Ectodermal cell (in vitro differentiated cells): ENCODE results near the gene TRPM7.
"Not testable (repeated sequence)": the region's sequence is repeated elsewhere in the genome, so short reads cannot be mapped to it uniquely, and the experiment has no call there.

Source experiments
- H3K27ac ChIP-seq: 2 replicates; pipeline ENCODE4 v1.7.0; 2013; ENCODE audit warnings: mild to moderate bottlenecking, low read depth, low read length; ENCODE audit not compliant: insufficient read depth, poor library complexity, severe bottlenecking
- H3K27me3 ChIP-seq: 2 replicates; pipeline ENCODE4 v1.7.0; 2013; ENCODE audit warnings: mild to moderate bottlenecking, low read length; ENCODE audit not compliant: insufficient read depth, control insufficient read depth, poor library complexity, severe bottlenecking
- H3K36me3 ChIP-seq: one replicate; pipeline ENCODE4 v1.7.0; 2013; ENCODE audit warnings: low read length; ENCODE audit not compliant: control insufficient read depth, insufficient read depth
- H3K4me1 ChIP-seq: one replicate; pipeline ENCODE4 v1.7.0; 2013; ENCODE audit warnings: low read length; ENCODE audit not compliant: control insufficient read depth, insufficient read depth
- H3K4me3 ChIP-seq: 2 replicates; pipeline ENCODE4 v1.7.0; 2013; ENCODE audit warnings: low read depth, low read length, control low read depth; ENCODE audit not compliant: insufficient read depth
- H3K9me3 ChIP-seq: 2 replicates; pipeline ENCODE4 v1.7.0; 2013; ENCODE audit warnings: mild to moderate bottlenecking, low read length, moderate library complexity; ENCODE audit not compliant: control insufficient read depth
- WGBS, 2 experiments: methylation state at CpG; one replicate each; pipeline ENCODE4 v1.1.7; 2013; ENCODE audit warnings: missing lambda C conversion rate in 2 of 2; 5-methylcytosine and 5-hydroxymethylcytosine counted together

The TRPM7 gene

GRCh38 chr15:50655555-50655954 lies 31.0 kb downstream of the TRPM7 start:
- Histone ChIP-seq H3K9me3 (no peaks in the 10 kb centered on the region), H3K4me3 (no peak overlapping the region), H3K27me3 (no peaks in the 10 kb centered on the region), H3K36me3 (peaks cover 16% of the 10 kb centered on the region), H3K27ac (no peak overlapping the region), H3K4me1 (no peaks in the 10 kb centered on the region)
- WGBS, 2 experiments = 94 to 98% methylated on average over 4 of the region's 4 CpGs

DNA sequence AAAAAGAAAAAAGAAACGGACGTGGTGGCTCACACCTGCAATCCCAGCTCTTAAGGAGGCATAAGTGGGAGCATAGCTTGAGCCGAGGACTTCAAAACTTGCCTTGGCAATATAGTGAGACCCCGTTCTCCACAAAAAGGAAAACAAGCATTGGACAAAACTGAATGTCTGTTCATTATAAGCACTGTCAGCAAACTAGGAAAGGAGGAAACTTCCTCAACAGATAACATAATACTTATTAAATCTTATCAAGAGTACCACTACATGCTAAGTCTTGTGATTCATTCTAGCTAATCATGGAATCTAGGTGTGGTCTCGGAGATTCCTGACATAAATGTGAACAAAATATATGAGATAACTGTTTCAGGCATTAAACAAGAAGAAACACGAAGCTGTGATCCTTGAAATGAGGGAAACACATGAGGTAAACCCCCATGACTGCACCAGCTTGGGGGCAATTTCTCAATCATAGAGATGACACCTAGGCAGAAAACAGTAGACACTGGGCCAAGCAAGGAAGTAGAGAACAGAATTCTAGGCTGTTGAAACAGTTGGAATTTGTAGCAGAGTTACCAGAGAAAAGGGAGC lies 33.3 kb downstream of the TRPM7 start:
- no peaks in the 10 kb centered on the region for H3K27me3 ChIP-seq
- H3K9me3 ChIP-seq = no peaks in the 10 kb centered on the region
- peaks cover 9% of the 10 kb centered on the region for H3K36me3 ChIP-seq
- 91 to 93% methylated on average over 6 of the region's 6 CpGs for WGBS, 2 experiments
- H3K4me1 ChIP-seq = no peaks in the 10 kb centered on the region
- H3K27ac ChIP-seq = no peak overlapping the region
- no peak overlapping the region for H3K4me3 ChIP-seq

DNA sequence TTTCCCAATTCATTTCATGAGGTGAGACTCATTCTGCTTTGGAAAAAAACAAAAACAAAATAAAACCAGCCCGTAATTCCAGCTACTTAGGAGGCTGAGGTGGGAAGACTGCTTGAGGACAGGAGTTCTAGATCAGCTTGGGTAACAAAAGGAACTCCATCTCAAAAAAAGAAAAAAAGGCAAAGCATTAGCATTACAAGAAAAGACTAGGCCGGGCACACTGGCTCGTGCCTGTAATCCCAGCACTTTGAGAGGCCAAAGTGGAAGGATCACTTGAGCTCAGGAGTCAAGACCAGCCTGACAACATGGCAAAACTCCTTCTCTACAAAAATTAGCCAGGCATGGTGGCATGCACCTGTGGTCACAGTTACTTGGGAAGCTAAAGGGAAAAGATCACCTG lies 33.9 kb downstream of the TRPM7 start:
- no peaks in the 10 kb centered on the region for H3K9me3 ChIP-seq
- H3K4me1 ChIP-seq = no peaks in the 10 kb centered on the region
- H3K4me3 ChIP-seq = no peak overlapping the region
- H3K27ac ChIP-seq = no peak overlapping the region
- 67 to 78% methylated on average over 3 of the region's 3 CpGs for WGBS, 2 experiments
- H3K36me3 ChIP-seq = peaks cover 9% of the 10 kb centered on the region
- H3K27me3 ChIP-seq = no peaks in the 10 kb centered on the region

DNA sequence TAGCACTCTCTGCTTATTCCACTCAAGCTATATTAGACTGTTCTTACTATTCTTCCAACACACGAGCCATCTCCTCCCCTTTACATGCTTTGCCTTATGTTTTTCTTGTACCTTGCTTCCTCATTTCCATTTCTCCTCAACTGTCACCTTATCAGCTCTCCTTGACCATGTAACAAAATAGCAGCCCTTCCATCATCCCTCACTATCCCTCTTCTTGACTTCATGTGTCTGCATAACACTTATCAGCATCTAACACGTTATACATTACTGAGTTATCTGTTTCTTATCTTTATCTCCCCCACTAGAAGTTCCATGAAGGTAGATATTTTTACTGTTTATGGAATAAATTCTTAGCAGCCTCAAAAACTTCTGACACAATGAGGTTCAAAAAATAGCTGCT lies 45.3 kb downstream of the TRPM7 start:
- Histone ChIP-seq H3K27me3 (no peaks in the 10 kb centered on the region), H3K4me1 (no peaks in the 10 kb centered on the region), H3K27ac (no peak overlapping the region), H3K4me3 (no peak overlapping the region), H3K36me3 (peaks cover 26% of the 10 kb centered on the region), H3K9me3 (no peaks in the 10 kb centered on the region)
- WGBS, 2 experiments = 95 to 97% methylated on average over 2 of the region's 2 CpGs

DNA sequence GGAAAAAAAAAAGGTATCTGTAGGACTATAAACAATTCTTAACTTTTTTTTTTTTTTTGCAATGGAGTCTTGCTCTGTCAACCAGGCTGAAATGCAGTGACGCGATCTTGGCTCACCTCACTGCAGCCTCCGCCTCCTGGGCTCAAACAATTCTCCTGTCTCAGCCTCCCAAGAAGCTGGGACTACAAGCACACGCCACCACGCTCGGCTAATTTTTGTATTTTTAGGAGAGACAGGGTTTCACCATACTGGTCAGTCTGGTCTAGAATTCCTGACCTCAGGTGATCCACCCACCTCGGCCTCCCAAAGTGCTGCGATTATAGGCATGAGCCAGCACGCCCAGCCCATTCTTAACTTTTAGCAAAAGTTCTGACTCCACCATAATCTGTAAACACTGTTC lies 50.5 kb downstream of the TRPM7 start:
- no peak overlapping the region for H3K4me3 ChIP-seq
- WGBS, 2 experiments = 92 to 94% methylated on average over 9 of the region's 9 CpGs

GRCh38 chr15:50633653-50634052 lies 52.9 kb downstream of the TRPM7 start:
- WGBS, 2 experiments = 83 to 94% methylated on average over 1 to 3 of the region's 3 CpGs
- Histone ChIP-seq H3K27ac (no peak overlapping the region), H3K4me3 (no peak overlapping the region), H3K4me1 (no peaks in the 10 kb centered on the region), H3K27me3 (no peaks in the 10 kb centered on the region), H3K9me3 (no peaks in the 10 kb centered on the region), H3K36me3 (peaks cover 28% of the 10 kb centered on the region)

More for the DNA sequence above, 50.5 kb downstream of the TRPM7 start:
- Histone ChIP-seq H3K36me3 (peaks cover 33% of the 10 kb centered on the region), H3K9me3 (no peaks in the 10 kb centered on the region), H3K27me3 (no peaks in the 10 kb centered on the region), H3K4me1 (no peaks in the 10 kb centered on the region), H3K27ac (no peak overlapping the region)

- Histone ChIP-seq H3K27ac (no peak overlapping the region), H3K27me3 (no peaks in the 10 kb centered on the region), H3K9me3 (no peaks in the 10 kb centered on the region), H3K36me3 (peaks cover 12% of the 10 kb centered on the region), H3K4me1 (no peaks in the 10 kb centered on the region), H3K4me3 (no peak overlapping the region)
- 94 to 95% methylated on average over 5 of the region's 5 CpGs for WGBS, 2 experiments
Measured at GRCh38 chr15:50628421-50628820, 58.2 kb downstream of the TRPM7 start.

DNA sequence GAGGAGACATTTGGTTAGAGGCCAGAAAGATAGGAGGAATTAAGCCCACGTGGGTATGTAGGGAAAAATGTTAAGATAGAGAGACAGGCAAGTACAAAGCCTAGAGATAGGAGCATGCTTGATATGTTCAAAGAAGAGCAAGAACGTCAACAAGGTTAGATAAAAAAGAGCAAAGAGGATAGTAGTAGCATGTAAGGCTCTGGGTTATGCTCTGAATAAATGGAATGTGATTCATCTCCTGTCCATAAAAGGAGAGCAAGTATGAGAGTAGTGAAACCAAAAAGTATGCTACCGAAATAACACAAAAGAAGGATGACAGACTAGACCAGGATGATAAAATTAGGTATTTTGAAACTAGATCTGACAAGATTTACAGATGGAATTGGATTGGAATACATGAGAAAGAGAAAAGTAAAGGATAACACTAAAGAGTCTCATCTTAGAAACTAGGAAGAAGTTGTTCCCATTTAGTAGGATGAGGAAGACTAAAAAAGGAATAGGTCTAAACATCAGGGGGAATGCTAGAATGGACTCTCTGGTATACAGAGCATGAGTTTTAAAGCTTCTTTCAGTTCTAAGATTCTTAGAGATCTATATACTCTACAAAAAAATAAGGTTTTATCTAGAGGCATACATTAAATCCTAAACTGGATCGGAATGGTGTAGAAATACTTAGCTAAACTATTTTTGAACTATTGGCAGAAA lies 59.1 kb downstream of the TRPM7 start:
- no peaks in the 10 kb centered on the region for H3K27me3 ChIP-seq
- no peak overlapping the region for H3K27ac ChIP-seq
- no peaks in the 10 kb centered on the region for H3K9me3 ChIP-seq
- no peaks in the 10 kb centered on the region for H3K4me1 ChIP-seq
- peaks cover 6% of the 10 kb centered on the region for H3K36me3 ChIP-seq
- WGBS, 2 experiments = 94 to 95% methylated on average over 4 of the region's 4 CpGs
- H3K4me3 ChIP-seq = no peak overlapping the region

GRCh38 chr15:50624616-50625168 lies 61.9 kb downstream of the TRPM7 start:
- no peaks in the 10 kb centered on the region for H3K36me3 ChIP-seq
- H3K4me3 ChIP-seq = no peak overlapping the region
- 100% methylated on average over 1 of the region's 1 CpG; no CpG with 5 or more reads in 1 of the 2 experiments for WGBS, 2 experiments
- no peaks in the 10 kb centered on the region for H3K27me3 ChIP-seq
- no peak overlapping the region for H3K27ac ChIP-seq
- no peaks in the 10 kb centered on the region for H3K9me3 ChIP-seq
- H3K4me1 ChIP-seq = no peaks in the 10 kb centered on the region

GRCh38 chr15:50622361-50622943 lies 64.1 kb downstream of the TRPM7 start:
- not testable (repeated sequence) for H3K4me1 ChIP-seq, H3K36me3 ChIP-seq, H3K27ac ChIP-seq, H3K4me3 ChIP-seq, H3K9me3 ChIP-seq, H3K27me3 ChIP-seq
- WGBS, 2 experiments = 90 to 95% methylated on average over 8 of the region's 8 CpGs
